Urothelium cell line (cell line): ENCODE measurements around the gene RUNDC1.

Source experiments
- DNase-seq: peaks from one replicate; pipeline ENCODE4 v3.0.0; 2011; ENCODE audit warnings: low spot score, mixed read lengths
- FAIRE-seq: peaks from 2 replicates; lab custom pipeline; 2011; peaks lifted over from hg19 to GRCh38; lab: Jason Lieb, UNC

RUNDC1 gene

GRCh38 chr17:43016216-43016615 lies 35.9 kb downstream of the RUNDC1 start:
- no peak for FAIRE-seq
- DNase-seq = no peak

GRCh38 chr17:43018008-43018853 lies 37.9 kb downstream of the RUNDC1 start:
- DNase-seq = no peak
- FAIRE-seq = peak; percentile 79

- FAIRE-seq (no peak), DNase-seq (no peak)
Measured at GRCh38 chr17:43018932-43019331, 38.6 kb downstream of the RUNDC1 start.

- FAIRE-seq (no peak), DNase-seq (no peak)
Measured at GRCh38 chr17:43019418-43019817, 39.1 kb downstream of the RUNDC1 start.

GRCh38 chr17:43020030-43020621 lies 39.8 kb downstream of the RUNDC1 start:
- DNase-seq (no peak), FAIRE-seq (no peak)

GRCh38 chr17:43020789-43021740 lies 40.7 kb downstream of the RUNDC1 start:
- FAIRE-seq = peak; percentile 86
- peak; percentile 84 for DNase-seq

- DNase-seq (peak; percentile 92), FAIRE-seq (no peak)
Measured at GRCh38 chr17:43021741-43022512, 41.6 kb downstream of the RUNDC1 start, which contains the start of gene VAT1. TSS of gene VAT1 (minus strand) at chr17:43022385. CDS start at chr17:43022322, 63 bp downstream.

- no peak for FAIRE-seq
Measured at GRCh38 chr17:43024407-43025289, 44.3 kb downstream of the RUNDC1 start, which contains the start of gene RND2. TSS of gene RND2 (plus strand) at chr17:43025231. CDS start at chr17:43025348, 117 bp downstream.

GRCh38 chr17:43025290-43025657 lies 44.9 kb downstream of the RUNDC1 start:
- DNase-seq (no peak), FAIRE-seq (no peak)

More at GRCh38 chr17:43024407-43025289, 44.3 kb downstream of the RUNDC1 start, which contains the start of gene RND2:
- DNase-seq = peak; percentile 82

GRCh38 chr17:43025766-43026537 lies 45.6 kb downstream of the RUNDC1 start:
- DNase-seq = no peak
- FAIRE-seq = no peak

GRCh38 chr17:43026595-43026994 lies 46.2 kb downstream of the RUNDC1 start:
- FAIRE-seq = no peak
- DNase-seq = no peak

GRCh38 chr17:43027091-43028032 lies 47.0 kb downstream of the RUNDC1 start:
- FAIRE-seq = no peak
- no peak for DNase-seq

- DNase-seq (no peak), FAIRE-seq (no peak)
Measured at GRCh38 chr17:43028221-43028861, 48.0 kb downstream of the RUNDC1 start.

- FAIRE-seq = peak; percentile 66
- DNase-seq = no peak
Measured at GRCh38 chr17:43030137-43030767, 49.9 kb downstream of the RUNDC1 start.

- FAIRE-seq = no peak
- DNase-seq = no peak
Measured at GRCh38 chr17:43031666-43032065, 51.3 kb downstream of the RUNDC1 start.
